ENCODE measurements around the gene TBC1D16.
A peak's percentile ranks its signal among the peaks of the same experiment; 100 is the strongest.
"Not testable (repeated sequence)": the region's sequence is repeated elsewhere in the genome, so short reads cannot be mapped to it uniquely, and the experiment has no call there.

The TBC1D16 gene

DNA sequence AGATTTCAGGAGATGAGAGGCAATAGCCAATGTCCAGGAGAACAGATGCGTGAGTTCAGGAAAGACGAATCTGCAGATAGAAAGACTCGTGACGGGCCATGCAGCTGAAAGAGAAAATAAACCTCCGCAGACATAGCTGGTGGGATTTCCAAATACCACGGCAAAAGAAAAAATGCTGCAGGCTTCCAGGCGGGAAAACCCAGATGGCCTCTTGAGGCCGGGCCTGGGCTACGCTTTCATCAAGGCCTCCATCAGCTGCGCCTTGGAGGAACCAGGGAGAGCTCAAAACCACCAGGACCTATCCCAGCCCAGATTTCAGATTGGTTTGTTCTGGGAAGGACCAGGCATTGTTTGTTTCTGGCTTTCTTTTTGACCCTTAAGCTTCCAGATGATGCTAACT lies 17.4 kb upstream of the TBC1D16 start:
- DNase-seq = no peak

DNA sequence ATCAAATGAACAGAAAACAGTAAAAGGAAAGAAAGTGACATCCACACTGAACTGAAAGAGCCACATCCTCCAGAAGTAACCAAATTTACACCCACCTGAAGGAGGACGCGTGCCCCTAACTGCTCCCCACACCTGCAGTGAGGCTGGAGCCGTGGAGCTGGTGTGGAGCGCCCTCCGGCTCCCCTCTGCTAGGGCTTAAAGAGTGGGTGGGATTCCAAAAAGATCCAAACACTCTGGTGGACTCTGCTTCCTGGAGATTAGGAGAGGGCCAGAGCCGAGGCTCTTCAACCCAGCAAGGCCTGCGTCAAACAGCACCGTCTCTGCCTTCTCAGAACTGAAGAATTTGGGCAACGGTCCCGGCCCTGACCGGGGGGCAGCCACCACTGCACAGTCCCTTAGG lies 16.0 kb upstream of the TBC1D16 start:
- DNase-seq = no peak

DNA sequence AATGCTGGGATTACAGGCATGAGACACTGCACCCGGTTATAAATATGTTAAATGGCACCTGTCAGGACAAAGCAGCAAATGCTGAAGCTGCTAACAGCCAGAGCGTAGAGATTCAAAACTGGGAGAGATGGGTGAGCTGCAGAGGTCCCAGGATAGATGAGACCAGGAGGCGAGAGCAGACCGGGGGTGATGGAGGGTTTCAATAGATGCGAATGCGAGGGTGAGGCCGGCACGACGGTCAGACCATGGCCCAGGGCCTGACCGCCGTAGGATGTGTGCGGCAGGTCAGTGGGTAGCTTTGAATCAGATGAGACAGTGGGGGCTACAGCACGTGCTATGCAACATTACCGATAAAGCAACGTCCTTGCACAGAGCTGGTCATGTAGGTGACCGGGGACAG lies 15.0 kb upstream of the TBC1D16 start:
- no peak for DNase-seq

DNA sequence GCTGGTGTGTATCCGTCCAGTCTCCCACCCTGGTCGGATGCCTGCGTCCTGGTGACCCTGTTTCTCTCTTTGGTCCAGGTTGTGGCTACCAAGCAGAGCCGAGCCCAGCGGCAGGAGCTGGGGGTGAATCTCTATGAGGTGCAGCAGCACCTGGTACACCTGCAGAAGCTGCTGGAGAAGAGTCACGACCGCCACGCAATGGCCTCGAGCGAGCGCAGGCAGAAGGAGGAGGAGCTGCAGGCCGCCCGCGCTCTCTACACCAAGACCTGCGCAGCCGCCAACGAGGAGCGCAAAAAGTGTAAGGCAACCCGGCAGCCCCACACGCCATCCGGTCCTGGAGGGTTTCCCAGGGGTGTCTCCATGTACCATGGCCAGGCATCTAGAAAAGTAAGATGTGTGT lies 14.3 kb upstream of the TBC1D16 start:
- no peak for DNase-seq

DNA sequence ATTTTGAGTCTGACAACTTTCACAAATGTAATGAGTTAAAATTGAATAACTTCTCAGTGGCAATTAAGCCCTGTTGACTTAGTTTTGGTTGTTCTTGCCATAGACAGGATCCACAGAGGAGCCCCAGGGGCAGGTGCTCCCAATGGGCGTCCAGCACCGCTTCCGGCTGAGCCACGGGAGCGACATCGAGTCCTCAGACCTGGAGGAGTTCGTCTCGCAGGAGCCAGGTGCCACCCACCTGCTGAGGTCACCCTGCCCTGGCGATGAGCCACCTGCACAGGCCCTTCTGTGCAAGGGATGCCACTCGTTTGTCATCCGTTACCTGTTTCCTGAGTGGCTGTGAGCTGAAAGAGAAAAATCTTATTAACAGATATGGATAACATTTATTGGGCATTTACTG lies 11.5 kb upstream of the TBC1D16 start:
- no peak for DNase-seq

DNA sequence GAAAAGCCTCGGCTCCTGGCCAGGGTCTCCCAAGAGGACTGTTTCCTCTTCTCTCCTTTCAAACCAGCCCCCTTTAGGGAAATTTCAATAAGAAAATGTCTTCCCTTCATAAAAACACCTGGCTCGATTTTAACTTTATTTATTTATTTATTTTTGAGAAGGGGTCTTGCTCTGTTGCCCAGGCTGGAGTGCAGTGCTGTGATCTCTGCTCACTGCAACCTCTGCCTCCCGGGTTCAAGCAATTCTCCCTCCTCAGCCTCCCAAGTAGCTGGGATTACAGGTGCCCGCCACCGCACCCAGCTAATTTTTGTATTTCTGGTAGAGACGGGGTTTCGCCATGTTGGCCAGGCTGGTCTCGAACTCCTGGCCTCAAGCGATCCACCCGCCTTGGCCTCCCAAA lies 11.0 kb upstream of the TBC1D16 start:
- DNase-seq = not testable (repeated sequence)

DNA sequence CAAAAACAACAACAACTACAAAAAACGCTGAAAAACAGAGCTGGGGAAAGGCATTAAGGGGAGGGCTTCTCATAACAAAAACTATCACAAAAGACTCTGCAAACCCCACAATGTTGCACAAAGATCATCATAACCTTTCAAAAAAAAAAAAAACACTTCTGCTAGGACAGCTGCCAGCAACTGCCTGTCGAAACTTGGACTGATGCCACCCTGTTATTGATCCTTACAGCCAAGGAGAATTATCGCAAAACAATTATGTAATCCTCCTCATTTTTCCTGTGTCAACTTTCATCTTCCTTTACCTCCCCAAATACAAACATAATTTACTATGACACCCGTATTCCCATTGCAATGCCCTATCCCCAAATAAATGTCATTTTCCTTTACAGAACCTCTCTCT lies 10.0 kb upstream of the TBC1D16 start:
- no peak for DNase-seq

DNA sequence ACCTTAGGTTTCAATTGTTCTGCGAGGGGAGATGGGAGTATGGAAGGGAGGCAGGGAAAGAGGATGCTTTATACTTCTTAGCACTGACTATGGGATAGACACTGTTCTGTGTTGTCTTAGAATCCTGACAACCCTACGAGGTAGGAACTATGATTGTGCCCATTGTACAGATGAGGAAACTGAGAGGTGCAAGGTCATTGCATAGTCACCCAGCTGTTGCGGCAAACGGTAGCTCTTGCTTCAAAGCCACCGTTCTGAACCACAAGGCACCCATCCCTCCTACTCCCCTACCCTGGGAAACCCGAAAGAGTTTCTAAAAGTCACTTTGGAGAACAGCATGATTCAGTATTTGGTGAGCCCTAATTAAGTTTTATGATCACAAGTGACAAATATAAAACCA lies 8.3 kb upstream of the TBC1D16 start:
- DNase-seq = no peak

DNA sequence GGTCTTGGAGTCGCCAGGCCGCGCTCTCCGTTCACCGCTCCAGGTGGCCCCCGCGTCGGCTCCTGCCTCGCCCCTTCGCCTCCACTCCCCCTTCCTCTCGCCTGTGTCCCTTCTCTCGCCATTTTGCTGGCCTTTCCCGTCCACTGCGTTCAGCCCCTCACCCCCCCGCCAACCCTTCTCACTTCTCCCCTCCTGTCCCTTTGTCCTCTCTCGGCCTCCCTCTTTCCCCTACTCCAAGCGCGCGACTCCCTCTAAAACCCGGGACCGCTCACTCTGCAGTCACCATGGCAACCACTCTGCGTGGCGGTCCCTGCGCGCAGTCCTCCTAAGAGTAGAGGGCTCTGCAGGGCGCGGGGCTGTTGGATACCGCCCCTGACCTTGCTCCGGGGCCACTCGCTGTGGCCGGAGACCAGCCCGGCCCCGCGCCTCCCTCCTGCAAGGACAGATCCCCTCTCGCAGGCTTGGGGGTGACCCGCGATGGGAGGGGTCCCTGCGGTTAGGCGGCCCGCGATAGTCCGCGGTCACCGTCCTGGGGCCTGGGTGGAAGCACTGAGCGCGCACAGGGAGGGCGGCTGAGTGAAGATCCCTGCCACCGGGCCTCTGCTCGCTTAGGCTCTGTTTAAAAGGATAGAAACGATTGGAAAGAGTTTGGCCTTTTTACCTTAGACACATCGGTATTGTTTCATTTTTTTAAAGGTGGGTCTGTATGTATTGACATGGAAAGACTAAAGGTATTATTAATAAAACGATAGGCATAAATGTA lies 1.2 kb upstream of the TBC1D16 start:
- peak in 3 of 4 experiments; percentile 5 to 29 (median 10) for DNase-seq

DNA sequence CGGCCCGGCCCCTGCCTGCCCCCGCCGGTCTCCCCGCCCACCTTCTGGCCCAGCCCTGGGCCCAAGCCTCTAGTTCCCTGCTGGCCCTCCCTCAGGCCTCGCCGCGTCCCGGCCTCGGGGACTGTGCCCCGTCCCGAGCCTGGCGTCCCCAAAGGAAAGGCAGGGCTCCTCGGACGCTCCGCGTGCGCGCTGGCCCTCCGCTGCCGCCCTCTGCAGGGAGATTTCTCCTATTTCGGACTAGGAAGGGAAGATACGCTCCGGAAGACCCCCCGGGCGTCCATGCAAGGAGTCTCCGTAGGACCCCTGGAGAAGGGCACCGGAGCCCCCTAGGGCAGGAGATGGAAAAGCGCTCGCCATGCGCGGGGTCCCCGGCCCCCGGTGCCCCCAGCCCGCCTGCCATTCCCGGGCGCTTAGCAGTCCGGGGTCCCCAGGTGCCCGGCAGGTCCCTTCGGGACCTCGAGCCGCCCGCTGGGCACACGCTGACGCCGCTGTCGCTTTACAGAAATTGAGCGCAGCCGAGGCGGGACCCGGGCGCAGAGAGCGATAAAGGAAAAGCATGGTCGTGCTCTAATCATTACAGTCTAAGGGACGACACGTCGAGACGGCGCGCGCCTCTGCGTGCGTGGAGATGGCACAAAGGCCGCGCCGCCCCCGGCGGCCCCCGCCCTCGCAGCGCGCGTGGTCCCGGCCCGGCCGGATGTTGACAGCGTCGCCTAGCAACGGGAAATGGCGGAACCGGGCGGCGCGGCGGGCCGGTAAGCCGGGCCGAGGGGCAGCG lies 454 bp upstream of the TBC1D16 start, which contains the start of gene CCDC40:
CCDC40 (plus strand) TSS at position 706 of the 778 bp plus-strand sequence; CDS start at position 727, 21 bp downstream.
- peak; percentile 85 to 95 (median 90) for DNase-seq

DNA sequence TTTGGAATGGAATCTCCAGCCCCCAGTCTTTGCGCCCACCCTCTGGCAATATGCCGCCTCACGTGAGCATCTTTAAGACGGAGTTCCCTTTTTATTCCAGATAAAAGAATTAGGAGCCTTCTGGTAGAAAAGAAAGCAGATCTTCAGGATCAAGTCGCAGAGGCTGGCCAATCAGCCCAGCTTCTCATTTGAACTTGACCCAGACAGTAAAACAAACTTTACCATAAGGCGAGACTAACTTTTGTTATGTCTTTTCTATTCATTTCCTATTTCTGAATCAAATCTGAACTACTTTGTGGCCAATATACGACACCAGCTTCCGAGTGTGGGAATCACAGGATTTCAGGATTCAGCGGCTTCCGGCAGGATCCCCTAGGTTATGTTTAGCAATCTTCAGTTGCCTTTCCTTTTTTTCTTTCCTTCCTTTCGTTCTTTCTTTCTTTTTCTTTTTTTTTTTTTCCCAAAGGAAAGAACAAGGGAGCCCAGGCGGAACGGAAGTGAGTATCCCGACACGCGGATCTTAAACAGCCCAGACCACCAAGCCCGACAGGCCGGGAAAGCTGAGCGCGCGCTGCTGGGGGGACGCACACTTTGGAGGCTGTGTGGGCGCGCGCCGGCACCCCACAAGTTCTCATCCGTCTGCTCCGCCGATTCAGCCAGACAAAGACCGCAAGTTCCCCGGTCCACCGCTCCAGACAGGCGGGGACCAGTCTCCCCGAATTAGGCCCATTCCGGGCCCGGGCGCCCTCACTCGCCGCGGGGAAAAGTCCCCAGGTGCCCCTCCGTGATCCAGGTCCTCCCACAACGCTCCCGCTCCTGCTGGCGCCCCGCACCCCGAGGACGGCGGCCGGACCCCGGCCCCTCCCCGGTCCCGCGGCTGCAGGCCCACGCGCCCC lies 633 bp downstream of the TBC1D16 start:
- DNase-seq = peak; percentile 30 to 63 (median 52)

DNA sequence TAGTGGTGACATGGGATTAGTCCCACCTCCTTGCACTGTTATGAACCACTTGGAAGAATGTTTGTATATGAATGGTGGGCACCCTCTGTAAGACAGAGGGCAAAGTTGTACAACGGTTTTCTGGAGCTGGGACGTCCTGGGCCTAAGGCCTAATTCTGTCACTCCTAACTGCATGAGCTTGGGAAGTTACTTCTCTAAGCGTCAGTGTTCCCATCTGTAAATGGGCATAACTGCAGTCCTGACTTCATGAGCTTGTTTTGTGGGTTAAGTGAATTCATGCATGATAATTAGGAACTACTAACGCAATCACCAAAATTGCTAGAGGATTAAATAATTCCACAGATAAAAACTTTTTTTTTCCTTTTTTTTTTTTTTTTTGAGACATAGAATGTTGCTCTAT lies 1.8 kb downstream of the TBC1D16 start:
- no peak for DNase-seq

DNA sequence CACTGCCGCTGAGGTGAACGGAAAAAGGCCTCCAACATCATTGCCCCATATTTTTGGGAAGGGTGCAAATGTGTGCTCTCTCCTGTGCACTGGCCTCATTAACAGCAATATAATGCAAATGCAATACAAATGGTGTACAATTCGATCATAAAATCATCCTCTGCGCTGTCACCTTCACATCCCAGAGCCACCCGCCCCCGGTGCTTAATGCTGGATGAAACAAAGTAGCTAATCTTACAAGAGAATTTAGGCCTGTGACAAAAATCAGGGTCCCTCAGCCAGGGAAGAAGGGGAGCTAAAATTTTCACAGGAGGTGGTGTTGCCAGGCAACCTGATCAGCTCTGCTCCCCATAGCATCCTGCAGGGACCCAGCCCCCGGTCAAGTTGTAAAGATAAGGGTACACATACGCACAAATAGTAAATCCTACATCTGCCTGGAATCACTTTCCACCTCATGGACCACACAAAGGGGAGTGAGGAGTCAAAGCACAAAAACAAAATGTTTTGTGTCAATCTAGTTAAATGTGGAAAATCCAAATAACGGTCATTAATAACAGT lies 3.0 kb downstream of the TBC1D16 start:
- no peak for DNase-seq

DNA sequence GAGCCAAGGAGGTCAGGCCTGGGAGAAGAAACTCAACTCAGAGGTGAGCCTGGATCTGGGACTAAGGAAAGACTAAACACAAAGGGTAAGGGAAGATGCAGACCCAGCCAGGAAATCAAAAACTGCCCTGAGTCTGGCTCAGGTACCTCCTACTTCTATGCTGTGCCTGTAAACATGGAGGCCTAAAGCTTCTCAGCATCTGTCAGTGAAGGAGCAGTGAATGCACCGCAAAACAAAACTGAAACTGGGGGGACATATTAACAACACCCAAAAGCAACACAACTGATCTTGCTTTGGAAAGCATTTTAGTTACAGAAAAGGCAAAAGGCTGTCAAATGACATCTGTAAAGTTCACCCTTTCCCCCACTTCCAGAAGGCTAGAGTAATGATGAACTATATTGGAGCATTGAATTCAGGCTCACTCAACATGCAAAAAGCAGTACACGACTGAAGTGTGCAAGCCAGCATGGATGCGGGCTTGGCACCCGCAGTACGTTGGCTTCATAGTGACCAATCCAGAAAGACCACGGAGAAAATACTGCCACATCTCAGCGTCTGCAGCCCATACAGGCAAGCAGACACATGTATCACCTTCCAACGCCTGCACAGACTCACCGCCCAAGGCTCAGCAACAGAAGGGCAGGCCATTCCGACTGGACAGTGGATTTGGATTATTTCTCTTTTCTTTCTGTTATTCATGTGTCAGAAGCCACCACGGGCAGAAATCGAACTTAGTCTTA lies 3.8 kb downstream of the TBC1D16 start:
- no peak for DNase-seq

DNA sequence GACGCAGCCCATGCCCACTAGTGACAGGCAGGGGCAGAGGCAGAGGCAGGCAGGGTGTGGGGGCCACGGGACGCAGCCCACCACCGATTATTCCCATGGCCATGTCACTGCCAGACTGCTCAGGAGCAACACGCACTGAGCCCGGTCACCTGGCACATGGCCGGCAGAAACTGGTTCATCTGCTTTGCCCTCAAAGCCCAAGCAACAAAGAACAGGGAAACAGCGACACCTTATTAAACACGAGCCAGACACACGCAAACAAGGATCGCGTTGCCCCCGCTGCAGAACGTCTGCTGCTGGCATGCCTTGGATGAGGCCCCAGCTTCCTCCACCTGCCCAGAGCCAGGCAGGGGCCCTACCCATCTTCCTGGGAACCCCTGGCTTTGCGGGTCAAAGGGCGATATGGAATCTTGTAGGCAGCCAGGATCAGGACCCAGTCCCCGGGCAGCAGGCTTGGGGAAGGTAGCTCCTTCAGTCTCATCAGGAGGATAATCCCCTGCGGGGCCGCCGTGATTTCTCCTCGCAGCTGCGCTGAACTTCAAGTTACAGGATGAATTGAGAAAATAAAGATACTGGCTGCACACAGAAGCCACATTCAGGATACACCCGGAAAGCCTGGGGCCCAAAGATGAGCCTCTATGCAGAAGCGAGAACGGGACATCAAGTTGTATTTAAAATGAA lies 4.8 kb downstream of the TBC1D16 start:
- no peak for DNase-seq

DNA sequence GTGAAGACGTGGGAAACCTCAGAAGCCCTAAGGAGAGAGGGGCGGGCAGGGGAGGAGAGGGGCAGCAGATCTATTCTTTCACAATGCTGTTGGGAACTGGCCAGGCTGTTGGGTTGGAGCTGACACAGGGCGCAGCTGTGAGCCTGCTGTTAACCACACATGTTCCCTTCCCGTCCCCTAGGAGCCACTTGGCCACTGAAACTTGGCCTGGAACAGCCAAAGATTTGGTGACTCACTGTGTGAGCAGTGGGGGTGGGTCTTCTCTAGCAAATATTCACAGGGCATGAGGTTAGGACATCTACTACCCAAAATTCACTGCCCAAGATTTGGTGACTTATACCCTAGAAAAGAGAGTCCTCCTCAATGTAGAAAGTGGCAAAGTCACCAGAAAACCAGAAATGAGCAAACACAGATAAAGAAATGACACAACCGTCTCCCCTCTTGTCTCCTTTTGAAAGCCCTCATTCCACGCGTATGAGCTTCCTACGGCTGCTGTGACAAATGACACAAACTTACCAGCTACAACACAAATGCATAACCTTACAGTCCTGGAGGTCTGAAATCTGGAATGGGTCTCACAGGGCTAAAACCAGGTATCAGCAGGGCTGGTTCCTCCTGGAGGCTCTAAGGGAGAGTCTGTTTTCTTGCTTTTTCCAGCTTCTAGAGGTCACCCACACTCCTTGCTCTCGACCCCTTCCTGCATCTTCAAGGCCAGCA lies 6.3 kb downstream of the TBC1D16 start:
- peak; percentile 72 to 85 (median 78) for DNase-seq

DNA sequence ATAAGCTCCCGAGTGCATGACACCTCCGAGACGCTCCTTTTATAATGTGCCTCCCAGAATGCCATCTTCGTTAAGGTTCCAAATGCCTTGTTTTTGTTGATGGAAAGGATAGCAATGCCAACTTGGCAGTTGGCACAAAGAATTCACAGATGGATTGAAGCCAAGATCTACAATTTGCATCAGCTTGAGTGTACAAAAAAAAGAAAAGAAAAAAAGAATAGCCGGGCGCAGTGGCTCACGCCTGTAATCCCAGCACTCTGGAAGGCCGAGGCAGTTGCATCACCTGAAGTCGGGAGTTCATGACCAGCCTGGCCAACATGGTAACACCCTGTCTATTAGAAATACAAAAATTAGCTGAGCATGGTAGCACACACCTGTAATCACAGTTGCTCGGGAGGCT lies 7.6 kb downstream of the TBC1D16 start:
- no peak for DNase-seq

DNA sequence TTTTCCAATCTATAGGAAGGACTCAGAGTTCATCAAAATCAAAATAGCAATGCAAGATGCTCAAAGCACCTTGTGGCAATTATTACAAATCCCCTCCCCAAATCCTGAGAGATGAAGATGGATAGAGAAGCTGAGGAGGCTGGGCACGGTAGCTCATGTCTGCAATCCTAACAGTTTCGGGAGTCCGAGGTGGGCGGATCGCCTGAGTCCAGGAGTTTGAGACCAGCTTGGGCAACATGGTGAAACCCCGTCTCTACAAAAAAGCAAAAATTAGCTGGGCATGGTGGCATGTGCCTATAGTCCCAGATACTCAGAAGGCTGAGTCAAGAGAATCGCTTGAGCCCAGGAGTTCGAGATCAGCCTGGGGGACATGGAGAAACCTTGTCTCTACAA lies 8.6 kb downstream of the TBC1D16 start:
- DNase-seq = no peak

DNA sequence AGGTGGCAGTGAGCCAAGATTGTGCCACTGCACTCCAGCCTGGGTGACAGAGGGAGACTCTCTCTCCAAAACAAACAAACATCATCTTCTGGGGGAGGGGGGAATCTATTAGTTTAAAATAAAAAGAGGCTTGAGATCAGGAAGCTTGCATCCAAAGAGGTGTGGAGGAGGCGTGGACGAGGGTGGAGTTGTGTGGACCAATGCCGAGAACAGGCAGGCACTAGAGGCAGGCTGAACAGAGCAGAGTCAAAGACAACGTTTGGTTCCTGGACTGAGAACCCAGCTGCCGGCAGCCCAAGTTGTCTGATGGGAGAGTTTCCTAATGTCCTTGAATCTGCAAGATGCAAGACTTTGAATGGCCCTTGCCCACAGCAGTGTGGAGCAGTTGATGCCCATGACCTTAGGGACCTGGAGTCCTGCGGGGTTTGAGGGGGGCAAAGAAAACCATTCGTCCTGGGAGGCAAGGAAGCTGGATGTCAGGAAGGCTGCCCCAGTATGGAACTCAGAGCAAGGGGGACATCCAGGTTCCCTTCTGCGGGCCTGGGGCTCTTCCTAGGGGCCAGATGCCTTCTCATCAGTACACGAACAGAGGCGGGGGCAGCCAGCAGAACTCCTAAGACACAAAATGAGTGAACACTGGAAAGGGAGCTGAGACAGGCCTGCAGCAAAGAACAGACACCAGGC lies 9.2 kb downstream of the TBC1D16 start:
- no peak for DNase-seq

DNA sequence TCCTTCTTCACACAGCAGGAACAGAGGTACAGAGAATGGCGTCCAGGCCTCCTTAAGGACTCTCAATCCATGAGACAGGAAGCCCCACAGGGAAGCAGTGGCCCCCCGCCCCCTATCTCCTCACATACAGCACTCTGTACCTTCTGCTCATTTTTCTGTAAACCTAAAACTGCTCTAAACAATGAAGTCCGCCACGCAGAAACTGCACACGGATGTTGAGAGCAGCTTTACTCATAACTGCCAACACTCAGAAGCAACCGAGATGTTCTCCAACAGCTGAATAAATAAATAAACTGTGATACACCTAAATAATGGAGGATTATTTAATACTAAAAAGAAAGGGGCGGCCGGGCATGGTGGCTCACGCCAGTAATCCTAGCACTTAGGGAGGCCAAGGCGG lies 9.9 kb downstream of the TBC1D16 start:
- DNase-seq = no peak
